GM12878 (cell line): Measurements from ENCODE around the gene ADAR. TPM values are rescaled to one million over a fixed set of nuclear protein-coding genes. Genes with fewer than 3 reads are reported as not detected.
A peak's percentile ranks its signal among the peaks of the same experiment; 100 is the strongest.

Experiments used
- ATAC-seq: fragments of 200-7000 bp; cut with Tn5 transposase; 3 replicates; pipeline ENCODE4 v1.9.1; 2020; ENCODE audit warnings: mild to moderate bottlenecking, moderate library complexity
- BruUV-seq: library from RNA; stranded (reverse); fragments of 400-500 nt; replicated peaks from 2 replicates; lab custom pipeline; 2021; lab: Mats Ljungman, UMichigan
- CTCF ChIA-PET: fragments of 300-600 bp; sonication (Branson Sonifier 250); formaldehyde crosslinking; extraction: SDS; loops from one replicate; lab custom pipeline; 2021; ENCODE audit warnings: inconsistent platforms; lab: Yijun Ruan, JAX
- POLR2A ChIA-PET: fragments of 350-600 bp; formaldehyde crosslinking; extraction: SDS; loops from one replicate; lab custom pipeline; 2021; ENCODE audit warnings: inconsistent platforms; lab: Charles Lee
- RAD21 ChIA-PET: fragments of 300-600 bp; sonication (Branson Sonifier 250); formaldehyde crosslinking; loops from one replicate; lab custom pipeline; 2023; ENCODE audit warnings: antibody characterized with exemption; ENCODE audit not compliant: unreplicated experiment; lab: Charles Lee
- SMC1A ChIA-PET: fragments of 300-600 bp; sonication (Branson Sonifier 250); formaldehyde crosslinking; loops from one replicate; lab custom pipeline; 2023; ENCODE audit not compliant: unreplicated experiment, uncharacterized antibody; lab: Charles Lee
- DNase-seq: peaks from one replicate; pipeline ENCODE4 v3.0.0-alpha.2; 2011; ENCODE audit warnings: low read depth, low spot score
- FAIRE-seq: peaks from 3 replicates; lab custom pipeline; 2011; peaks lifted over from hg19 to GRCh38; lab: Jason Lieb, UNC
- H2AFZ ChIP-seq: 2 replicates; pipeline ENCODE4 v1.6.0; 2011; ENCODE audit warnings: low read depth, low read length, control low read depth; ENCODE audit not compliant: control insufficient read depth
- H3K27ac ChIP-seq: 2 replicates; pipeline ENCODE4 v1.5.1; 2011; ENCODE audit warnings: control low read depth; ENCODE audit not compliant: control insufficient read depth, insufficient read depth
- H3K27me3 ChIP-seq, 2 experiments: replicated peaks in 1 of 2; 2 replicates each; pipeline versions ENCODE4 v1.6.0 to v1.6.1; 2011; ENCODE audit warnings: low read length in 1 of 2; ENCODE audit not compliant: control insufficient read depth in 2 of 2, insufficient read depth in 2 of 2
- H3K36me3 ChIP-seq, 2 experiments: 2 replicates each; pipeline ENCODE4 v1.5.1; 2011; ENCODE audit warnings: low read length in 1 of 2; ENCODE audit not compliant: control insufficient read depth in 2 of 2, insufficient read depth in 2 of 2
- H3K4me1 ChIP-seq: 2 replicates; pipeline ENCODE4 v1.6.1; 2011; ENCODE audit warnings: mild to moderate bottlenecking, low read length, moderate library complexity, mixed read lengths; ENCODE audit not compliant: control insufficient read depth, insufficient read depth
- H3K4me2 ChIP-seq: 2 replicates; pipeline ENCODE4 v1.6.0; 2011; ENCODE audit warnings: control low read depth; ENCODE audit not compliant: control insufficient read depth, insufficient read depth
- H3K4me3 ChIP-seq: fragments of 200-600 bp; sonication (generic); 2 replicates; pipeline ENCODE4 v1.5.1; 2016
- H3K79me2 ChIP-seq: 2 replicates; pipeline ENCODE4 v1.6.0; 2011; ENCODE audit warnings: low read length; ENCODE audit not compliant: control insufficient read depth, insufficient read depth
- H3K9ac ChIP-seq: 2 replicates; pipeline ENCODE4 v1.8.0; 2011; ENCODE audit warnings: low read length, control low read depth, mixed read lengths; ENCODE audit not compliant: control insufficient read depth, insufficient read depth
- H3K9me3 ChIP-seq: replicated peaks from 3 replicates; pipeline ENCODE4 v1.5.1; 2011; ENCODE audit warnings: mild to moderate bottlenecking, low read length; ENCODE audit not compliant: control insufficient read depth, insufficient read depth
- H4K20me1 ChIP-seq: 2 replicates; pipeline ENCODE4 v1.6.0; 2011; ENCODE audit not compliant: control insufficient read depth, insufficient read depth
- BCL3 ChIP-seq: IDR thresholded peaks from 2 replicates; pipeline ENCODE4 v1.6.1; 2011; ENCODE audit warnings: borderline replicate concordance, low read depth, mild to moderate bottlenecking, moderate library complexity, low read length; ENCODE audit not compliant: insufficient read depth, poor library complexity, severe bottlenecking
- CREM ChIP-seq: IDR thresholded peaks from 2 replicates; pipeline ENCODE4 v1.6.1; 2014; ENCODE audit warnings: antibody characterized with exemption, low read depth
- E2F4 ChIP-seq: IDR thresholded peaks from 2 replicates; pipeline ENCODE4 v1.6.1; 2012; ENCODE audit warnings: low read depth, low read length, improper control_type of control experiment
- EED ChIP-seq: sonication (generic); IDR thresholded peaks from 2 replicates; pipeline ENCODE4 v1.6.1; 2016; ENCODE audit warnings: antibody characterized with exemption, low read depth
- ESRRA ChIP-seq: IDR thresholded peaks from 2 replicates; pipeline ENCODE4 v1.6.1; 2012; ENCODE audit warnings: mild to moderate bottlenecking, low read length, improper control_type of control experiment
- FOS ChIP-seq: IDR thresholded peaks from 3 replicates; pipeline ENCODE4 v1.6.1; 2011; ENCODE audit warnings: borderline replicate concordance; ENCODE audit not compliant: insufficient read length; ENCODE audit errors: extremely low read depth
- HDAC2 ChIP-seq: fragments of 200-600 bp; sonication (generic); IDR thresholded peaks from 2 replicates; pipeline ENCODE4 v1.6.1; 2017
- LARP7 ChIP-seq: fragments of 450-650 bp; IDR thresholded peaks from 2 replicates; pipeline ENCODE4 v1.6.1; 2017; ENCODE audit warnings: mild to moderate bottlenecking
- NBN ChIP-seq: fragments of 450-650 bp; IDR thresholded peaks from 2 replicates; pipeline ENCODE4 v1.6.1; 2016
- NFYB ChIP-seq: IDR thresholded peaks from 2 replicates; pipeline ENCODE4 v1.6.1; 2011; ENCODE audit warnings: low read depth, mild to moderate bottlenecking, low read length, improper control_type of control experiment, moderate library complexity; ENCODE audit not compliant: insufficient read depth
- RB1 ChIP-seq: fragments of 450-650 bp; formaldehyde crosslinking; IDR thresholded peaks from 2 replicates; pipeline ENCODE4 v1.6.1; 2017; ENCODE audit warnings: mild to moderate bottlenecking, borderline replicate concordance
- SREBF2 ChIP-seq: IDR thresholded peaks from 2 replicates; pipeline ENCODE4 v1.6.1; 2012; ENCODE audit warnings: mild to moderate bottlenecking, low read length
- TBL1XR1 ChIP-seq: IDR thresholded peaks from 2 replicates; pipeline ENCODE4 v1.6.1; 2012; ENCODE audit warnings: low read depth, low read length, improper control_type of control experiment
- YBX1 ChIP-seq: fragments of 450-650 bp; IDR thresholded peaks from 2 replicates; pipeline ENCODE4 v1.6.1; 2016; ENCODE audit warnings: antibody characterized with exemption
- ZNF622 ChIP-seq: fragments of 450-650 bp; IDR thresholded peaks from 2 replicates; pipeline ENCODE4 v1.6.1; 2017; ENCODE audit warnings: mild to moderate bottlenecking, inconsistent platforms
- WGBS: methylation state at CpG from one replicate; pipeline ENCODE4 v1.1.6; 2016; ENCODE audit warnings: low lambda C conversion rate; ENCODE audit not compliant: insufficient replicate concordance, insufficient coverage; ENCODE audit errors: missing lambda C conversion rate; 5-methylcytosine and 5-hydroxymethylcytosine counted together
- in situ Hi-C: fragments of 300-500 bp; cut with MboI; formaldehyde crosslinking; loops from 9 replicates; pipeline ENCODE4 v1.14.3; 2018; ENCODE audit warnings: mixed read lengths
- intact Hi-C: fragments of 100-400 bp; cut with micrococcal nuclease; formaldehyde crosslinking; loops from one replicate; pipeline ENCODE4 v1.14.2; 2022; ENCODE audit not compliant: unreplicated experiment
- polyA plus RNA-seq, 11 experiments: library from polyadenylated mRNA; depleted of rRNA in 4 of 11; unstranded in 6 of 11; stranded (reverse) in 5 of 11; fragments of >200 nt; fragmentation: Nextera tagmentation in 4 of 11; fragmentation: Illumina TruSeq in 1 of 11; extraction: Ambion mirVana in 4 of 11; extraction: Trizol in 1 of 11; gene quantifications; 1 replicate in 1 of 11; 2 replicates in 10 of 11; pipeline versions ENCODE4 v1.2.1 to v1.2.3, GENCODE V29; 2011 to 2016; ENCODE audit warnings: inconsistent platforms in 2 of 11, missing spikeins in 2 of 11, low read depth in 1 of 11
- total RNA-seq, 4 experiments: library from RNA; depleted of rRNA in 3 of 4; stranded (reverse); fragments of >200 nt in 3 of 4; fragmentation: Illumina TruSeq in 1 of 4; extraction: Trizol in 1 of 4; gene quantifications; 2 replicates each; pipeline versions ENCODE4 v1.2.1 to v1.2.3, GENCODE V29; 2013 to 2021
- TF ChIP-seq, protein P1 (sequence below): fragments of 450-650 bp; IDR thresholded peaks from 2 replicates; pipeline ENCODE4 v1.6.1; 2017; ENCODE audit warnings: mild to moderate bottlenecking, low read depth, inconsistent platforms; ENCODE audit not compliant: poor library complexity, severe bottlenecking
- TF ChIP-seq, protein P2 (sequence below): IDR thresholded peaks from 2 replicates; pipeline ENCODE4 v1.6.1; 2012; ENCODE audit warnings: low read depth, low read length, improper control_type of control experiment

The ADAR gene
- total and polyA plus RNA-seq, 10 of the 15 experiments (the other 5 are each of a cell fraction or from before 2014, with no cell fraction given) = 55.5 to 413 (median 176) TPM

GRCh38 chr1:154621875-154622274 is 13.9 kb upstream of the ADAR start:
- SMC1A ChIA-PET = interaction anchor here (1.3 to 5.4 kb wide), 4 partner anchors 12 to 62 kb away, joined by 3 to 35 read pairs (median 16); no protein-coding TSS in a partner anchor
- RAD21 ChIA-PET = interaction anchor here (1.8 kb wide), 1 partner anchor 15 kb away, joined by 6 read pairs; no protein-coding TSS in a partner anchor
- TF ChIP-seq RB1 (no peak), NBN (no peak), ZNF622 (no peak), HDAC2 (no peak), E2F4 (no peak), NFYB (no peak), FOS (no peak), YBX1 (no peak), TBL1XR1 (no peak), ESRRA (no peak), SREBF2 (no peak), EED (no peak), BCL3 (no peak), LARP7 (no peak), CREM (no peak)
- TF ChIP-seq, protein P1, sequence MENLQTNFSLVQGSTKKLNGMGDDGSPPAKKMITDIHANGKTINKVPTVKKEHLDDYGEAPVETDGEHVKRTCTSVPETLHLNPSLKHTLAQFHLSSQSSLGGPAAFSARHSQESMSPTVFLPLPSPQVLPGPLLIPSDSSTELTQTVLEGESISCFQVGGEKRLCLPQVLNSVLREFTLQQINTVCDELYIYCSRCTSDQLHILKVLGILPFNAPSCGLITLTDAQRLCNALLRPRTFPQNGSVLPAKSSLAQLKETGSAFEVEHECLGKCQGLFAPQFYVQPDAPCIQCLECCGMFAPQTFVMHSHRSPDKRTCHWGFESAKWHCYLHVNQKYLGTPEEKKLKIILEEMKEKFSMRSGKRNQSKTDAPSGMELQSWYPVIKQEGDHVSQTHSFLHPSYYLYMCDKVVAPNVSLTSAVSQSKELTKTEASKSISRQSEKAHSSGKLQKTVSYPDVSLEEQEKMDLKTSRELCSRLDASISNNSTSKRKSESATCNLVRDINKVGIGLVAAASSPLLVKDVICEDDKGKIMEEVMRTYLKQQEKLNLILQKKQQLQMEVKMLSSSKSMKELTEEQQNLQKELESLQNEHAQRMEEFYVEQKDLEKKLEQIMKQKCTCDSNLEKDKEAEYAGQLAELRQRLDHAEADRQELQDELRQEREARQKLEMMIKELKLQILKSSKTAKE = no peak
- TF ChIP-seq, protein P2, sequence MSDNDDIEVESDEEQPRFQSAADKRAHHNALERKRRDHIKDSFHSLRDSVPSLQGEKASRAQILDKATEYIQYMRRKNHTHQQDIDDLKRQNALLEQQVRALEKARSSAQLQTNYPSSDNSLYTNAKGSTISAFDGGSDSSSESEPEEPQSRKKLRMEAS = no peak
- TF ChIP-seq, all 136 proteins: peak for 0
- peaks cover 90% of the 10 kb centered on the region for H3K79me2 ChIP-seq
- no peak overlapping the region for H3K4me2 ChIP-seq
- no peak overlapping the region for H3K9ac ChIP-seq
- intact Hi-C loops (loop anchor here (2.0 kb wide), 1 partner anchor 13 kb away; the partner anchor contains the start of gene ADAR), in situ Hi-C loops (no loop called here)
- peaks cover 4% of the 10 kb centered on the region for H3K4me1 ChIP-seq
- H3K9me3 ChIP-seq = no peaks in the 10 kb centered on the region
- H3K27me3 ChIP-seq = no peaks in the 10 kb centered on the region
- ChIA-PET POLR2A (interaction anchor here (0.8 to 1.7 kb wide), 3 partner anchors 10 to 16 kb away, joined by 3 to 5 read pairs (median 3); no protein-coding TSS in a partner anchor), CTCF (interaction anchor here (0.9 to 1.7 kb wide), 3 partner anchors 16 to 555 kb away, joined by 3 to 4 read pairs (median 3); no protein-coding TSS in a partner anchor)
- DNase-seq = no peak
- peaks cover 0 to 6% of the 10 kb centered on the region in 2 experiments; a peak in 3 of 4 replicates for H3K36me3 ChIP-seq
- no peaks in the 10 kb centered on the region for H4K20me1 ChIP-seq
- peak; percentile 9; the same call in 2 of the 3 replicates for ATAC-seq
- H3K27ac ChIP-seq = no peak overlapping the region
- H2AFZ ChIP-seq = no peak overlapping the region
- WGBS = 96% methylated on average over 5 of the region's 5 CpGs
- no peak overlapping the region for H3K4me3 ChIP-seq
- no peak for FAIRE-seq
- no TSS peak for BruUV-seq
